ENCODE data around the gene TRIM17.

DNA sequence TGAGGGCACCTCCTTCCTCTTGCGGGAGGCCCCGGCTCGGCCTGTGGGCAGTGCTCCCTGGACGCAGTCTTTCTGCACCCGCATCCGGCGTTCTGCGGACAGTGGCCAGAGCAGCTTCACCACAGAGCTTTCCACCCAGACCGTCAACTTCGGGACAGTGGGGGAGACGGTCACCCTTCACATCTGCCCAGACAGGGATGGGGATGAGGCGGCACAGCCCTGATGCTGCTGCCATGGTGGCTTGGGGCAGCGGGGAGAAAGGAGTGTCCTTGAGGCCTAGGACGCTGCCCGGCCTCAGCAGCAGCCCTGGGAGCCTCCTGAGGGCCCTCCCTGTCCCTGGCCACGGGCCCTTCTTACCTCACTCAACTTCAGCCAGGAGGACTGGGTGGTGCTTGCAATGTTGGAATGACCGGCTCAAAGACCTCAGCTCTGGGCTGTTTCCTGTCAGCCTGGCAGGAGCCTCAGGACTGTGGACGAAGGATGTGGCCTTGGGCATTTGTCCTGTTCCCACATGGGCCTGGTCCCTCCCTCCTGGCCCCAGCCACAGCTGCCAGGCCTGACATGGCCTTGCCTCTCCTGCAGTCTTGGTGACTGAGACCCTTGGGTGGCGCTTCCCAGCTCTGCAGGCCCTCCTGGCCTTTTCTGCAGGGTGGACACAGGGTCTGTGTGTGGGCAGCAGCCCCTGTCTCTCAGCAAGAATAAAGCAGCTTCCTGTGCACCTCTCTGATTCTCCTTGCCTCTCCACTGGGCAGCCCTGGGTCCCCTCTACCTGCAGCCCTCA, 55.9 kb downstream of the TRIM17 start:
- TF ChIP-seq, protein P1, sequence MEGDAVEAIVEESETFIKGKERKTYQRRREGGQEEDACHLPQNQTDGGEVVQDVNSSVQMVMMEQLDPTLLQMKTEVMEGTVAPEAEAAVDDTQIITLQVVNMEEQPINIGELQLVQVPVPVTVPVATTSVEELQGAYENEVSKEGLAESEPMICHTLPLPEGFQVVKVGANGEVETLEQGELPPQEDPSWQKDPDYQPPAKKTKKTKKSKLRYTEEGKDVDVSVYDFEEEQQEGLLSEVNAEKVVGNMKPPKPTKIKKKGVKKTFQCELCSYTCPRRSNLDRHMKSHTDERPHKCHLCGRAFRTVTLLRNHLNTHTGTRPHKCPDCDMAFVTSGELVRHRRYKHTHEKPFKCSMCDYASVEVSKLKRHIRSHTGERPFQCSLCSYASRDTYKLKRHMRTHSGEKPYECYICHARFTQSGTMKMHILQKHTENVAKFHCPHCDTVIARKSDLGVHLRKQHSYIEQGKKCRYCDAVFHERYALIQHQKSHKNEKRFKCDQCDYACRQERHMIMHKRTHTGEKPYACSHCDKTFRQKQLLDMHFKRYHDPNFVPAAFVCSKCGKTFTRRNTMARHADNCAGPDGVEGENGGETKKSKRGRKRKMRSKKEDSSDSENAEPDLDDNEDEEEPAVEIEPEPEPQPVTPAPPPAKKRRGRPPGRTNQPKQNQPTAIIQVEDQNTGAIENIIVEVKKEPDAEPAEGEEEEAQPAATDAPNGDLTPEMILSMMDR (IDR thresholded peaks at IDR 0.05; ENCODE audit: low read depth, low read length): no peak
- TF ChIP-seq MAX (IDR thresholded peaks at IDR 0.05; ENCODE audit: low read depth, low read length) (no peak), POLR2A (IDR thresholded peaks at IDR 0.05; ENCODE audit: extremely low read depth, insufficient read length) (no peak), MYC (IDR thresholded peaks at IDR 0.05; ENCODE audit: low read depth, low read length) (no peak)

Data from NB4 (cell line).